BE2C (cell line): ENCODE data around the gene PDCD6IP.
"Not testable (repeated sequence)": the region's sequence is repeated elsewhere in the genome, so short reads cannot be mapped to it uniquely, and the experiment has no call there.

Source experiments
- DNase-seq: peaks from one replicate; pipeline ENCODE4 v3.0.0-alpha.2; 2020
- H3K27me3 ChIP-seq: fragments of 250-450 bp; sonication (Bioruptor Pico); 2 replicates; pipeline ENCODE4 v1.5.1; 2020; ENCODE audit warnings: mild to moderate bottlenecking
- H3K36me3 ChIP-seq: fragments of 250-450 bp; sonication (Bioruptor Pico); 2 replicates; pipeline ENCODE4 v1.5.1; 2020; ENCODE audit warnings: mild to moderate bottlenecking
- H3K4me1 ChIP-seq: fragments of 250-450 bp; sonication (Bioruptor Pico); 2 replicates; pipeline ENCODE4 v1.5.1; 2020
- H3K4me3 ChIP-seq: 2 replicates; pipeline ENCODE4 v1.5.1; 2011; ENCODE audit warnings: low read depth, low read length
- H3K9me3 ChIP-seq: fragments of 250-450 bp; sonication (Bioruptor Pico); 2 replicates; pipeline ENCODE4 v1.5.1; 2020
- CTCF ChIP-seq: IDR thresholded peaks from 2 replicates; pipeline ENCODE4 v1.5.1; 2012; ENCODE audit warnings: mild to moderate bottlenecking, low read depth, low read length

Gene PDCD6IP

DNA sequence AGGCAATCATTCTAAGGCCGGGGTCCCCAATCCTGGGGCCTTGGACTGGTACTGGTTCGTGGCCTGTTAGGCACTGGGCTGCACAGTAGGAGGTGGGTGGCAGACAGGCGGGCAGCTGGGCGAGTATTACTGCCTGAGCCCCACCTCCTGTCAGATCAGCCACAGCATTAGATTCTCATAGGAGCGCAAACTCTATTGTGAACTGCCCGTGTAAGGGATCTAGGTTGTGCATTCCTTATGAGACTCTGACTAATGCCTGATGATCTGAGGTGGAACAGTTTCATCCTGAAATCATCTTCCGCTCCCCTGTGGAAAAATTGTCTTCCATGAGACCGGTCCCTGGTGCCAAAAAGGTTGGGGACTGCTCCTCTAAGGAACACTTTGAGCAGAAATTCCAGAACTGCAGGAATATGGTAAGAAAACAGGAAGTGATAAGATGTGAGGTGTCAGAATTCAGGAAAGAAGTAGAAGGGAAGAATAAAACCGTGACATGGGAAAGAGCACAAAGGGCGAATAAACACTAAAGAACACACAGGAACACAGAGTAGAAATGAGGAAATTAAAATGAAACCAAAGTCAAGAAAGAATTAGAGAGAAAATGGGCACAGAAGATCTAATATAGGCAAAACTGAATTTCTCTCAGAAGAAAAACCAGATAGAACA, 57.6 kb downstream of the PDCD6IP start:
- H3K9me3 ChIP-seq = no peaks in the 10 kb centered on the region
- no peak for TF ChIP-seq CTCF
- no peak for DNase-seq
- H3K4me3 ChIP-seq = no peak overlapping the region
- H3K4me1 ChIP-seq = no peaks in the 10 kb centered on the region
- H3K36me3 ChIP-seq = no peaks in the 10 kb centered on the region
- no peaks in the 10 kb centered on the region for H3K27me3 ChIP-seq

DNA sequence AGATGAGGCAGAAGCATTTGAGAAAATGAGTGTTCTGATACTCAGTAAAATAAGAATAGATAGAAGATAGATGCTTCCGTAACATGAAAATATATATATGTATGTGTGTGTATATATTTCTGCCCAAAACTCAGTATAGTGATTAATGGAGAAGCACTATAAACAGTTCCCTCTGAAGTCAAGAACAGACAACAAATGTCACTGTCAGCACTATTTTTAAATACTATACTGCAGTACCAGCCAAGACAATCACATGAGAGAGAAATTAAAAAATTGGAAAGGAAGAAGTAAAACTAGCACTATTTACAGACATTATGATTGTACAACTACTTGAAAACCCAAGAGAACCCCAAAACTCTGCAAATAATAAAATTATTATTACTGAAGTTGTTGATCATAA, 59.3 kb downstream of the PDCD6IP start:
- not testable (repeated sequence) for H3K4me1 ChIP-seq, H3K4me3 ChIP-seq, H3K9me3 ChIP-seq, H3K36me3 ChIP-seq, H3K27me3 ChIP-seq, DNase-seq

GRCh38 chr3:33858131-33858530, 59.7 kb downstream of the PDCD6IP start:
- Histone ChIP-seq H3K4me3 (no peak overlapping the region), H3K27me3 (no peaks in the 10 kb centered on the region), H3K4me1 (no peaks in the 10 kb centered on the region), H3K9me3 (no peaks in the 10 kb centered on the region), H3K36me3 (no peaks in the 10 kb centered on the region)
- TF ChIP-seq CTCF = no peak
- DNase-seq = no peak

DNA sequence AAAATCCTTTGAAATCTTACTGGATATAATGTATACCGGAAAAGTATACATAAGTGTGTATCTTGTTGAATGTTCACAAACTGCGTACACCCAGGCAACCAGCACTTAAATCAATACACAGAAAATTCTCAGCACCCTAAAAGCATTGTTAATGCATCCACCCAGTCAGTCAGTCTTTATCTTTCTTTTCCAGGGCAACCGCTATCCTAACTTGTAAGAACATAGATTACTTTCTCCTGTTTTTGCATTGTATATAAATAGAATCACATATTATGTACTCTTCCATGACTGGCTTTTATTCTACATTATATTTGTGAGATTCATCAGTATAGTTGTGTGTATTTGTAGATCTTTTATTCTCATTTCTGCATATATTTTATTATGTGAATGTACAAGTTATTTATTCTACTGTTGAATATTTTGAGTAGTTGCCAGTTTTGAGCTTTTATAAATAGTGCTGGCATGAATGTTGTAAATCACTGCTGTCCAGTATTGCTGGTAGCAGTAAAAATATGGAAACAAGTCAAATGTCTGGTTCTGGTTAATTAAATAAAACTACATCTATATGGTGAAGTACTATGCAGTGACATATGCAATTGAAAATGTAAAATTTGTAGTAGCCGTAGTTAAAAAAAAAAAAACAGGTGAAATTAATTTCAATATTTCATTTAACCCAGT, 62.1 kb downstream of the PDCD6IP start:
- H3K9me3 ChIP-seq = no peaks in the 10 kb centered on the region
- TF ChIP-seq CTCF = no peak
- H3K4me1 ChIP-seq = no peaks in the 10 kb centered on the region
- H3K4me3 ChIP-seq = no peak overlapping the region
- H3K27me3 ChIP-seq = no peaks in the 10 kb centered on the region
- DNase-seq = no peak
- H3K36me3 ChIP-seq = no peaks in the 10 kb centered on the region

- H3K4me1 ChIP-seq = no peaks in the 10 kb centered on the region
- H3K9me3 ChIP-seq = no peaks in the 10 kb centered on the region
- H3K36me3 ChIP-seq = no peaks in the 10 kb centered on the region
- H3K4me3 ChIP-seq = no peak overlapping the region
- no peaks in the 10 kb centered on the region for H3K27me3 ChIP-seq
- no peak for DNase-seq
- no peak for TF ChIP-seq CTCF
These were observed 66.7 kb downstream of the PDCD6IP start for GRCh38 chr3:33865133-33865532.

GRCh38 chr3:33868309-33868708, 69.9 kb downstream of the PDCD6IP start:
- no peak for DNase-seq
- H3K36me3 ChIP-seq = no peaks in the 10 kb centered on the region
- H3K4me3 ChIP-seq = no peak overlapping the region
- no peak for TF ChIP-seq CTCF
- H3K27me3 ChIP-seq = no peaks in the 10 kb centered on the region
- no peaks in the 10 kb centered on the region for H3K4me1 ChIP-seq
- H3K9me3 ChIP-seq = no peaks in the 10 kb centered on the region
